ENCODE data around the gene TMEM200B. TPM values are rescaled to one million over a fixed set of nuclear protein-coding genes. Genes with fewer than 3 reads are reported as not detected.
"Not testable (repeated sequence)": the region's sequence is repeated elsewhere in the genome, so short reads cannot be mapped to it uniquely, and the experiment has no call there.

TMEM200B gene
- total RNA-seq, 3 donors from 2014 or later: 4.5 to 21.0 (median 12.1) TPM

- no peak for TF ChIP-seq POLR2AphosphoS5 (IDR thresholded peaks at IDR 0.05)
- no peak for TF ChIP-seq CTCF (IDR thresholded peaks at IDR 0.05)
- TF ChIP-seq POLR2A (IDR thresholded peaks at IDR 0.05): no peak
- no peak for DNase-seq (ENCODE audit: low spot score in 2 of 2)
- intact Hi-C loops (cut with DNase I; ENCODE audit: low total_unique reads): no loop called here
- Histone ChIP-seq H3K4me3 (no peak overlapping the region), H3K27ac (no peak overlapping the region), H3K27me3 (no peaks in the 10 kb centered on the region), H3K36me3 (no peaks in the 10 kb centered on the region), H3K9me3 (peaks cover 0 to 6% of the 10 kb centered on the region in 2 donors), H3K4me1 (no peaks in the 10 kb centered on the region)
Observed at GRCh38 chr1:29096231-29096886, 27.3 kb downstream of the TMEM200B start.

- H3K4me1 ChIP-seq: no peaks in the 10 kb centered on the region
- no peak for DNase-seq (ENCODE audit: low spot score in 2 of 2)
- H3K27me3 ChIP-seq: no peaks in the 10 kb centered on the region
- H3K36me3 ChIP-seq: no peaks in the 10 kb centered on the region
- intact Hi-C loops (cut with DNase I; ENCODE audit: low total_unique reads): no loop called here
- H3K4me3 ChIP-seq: no peak overlapping the region
- H3K9me3 ChIP-seq: peaks cover 0 to 6% of the 10 kb centered on the region in 2 donors
- H3K27ac ChIP-seq: no peak overlapping the region
- TF ChIP-seq CTCF (IDR thresholded peaks at IDR 0.05) (no peak), POLR2AphosphoS5 (IDR thresholded peaks at IDR 0.05) (no peak), POLR2A (IDR thresholded peaks at IDR 0.05) (no peak)
Observed at GRCh38 chr1:29094954-29095353, 28.7 kb downstream of the TMEM200B start.

- H3K27me3 ChIP-seq: no peaks in the 10 kb centered on the region
- intact Hi-C loops (cut with DNase I; ENCODE audit: low total_unique reads): no loop called here
- no peaks in the 10 kb centered on the region for H3K4me1 ChIP-seq
- H3K36me3 ChIP-seq: no peaks in the 10 kb centered on the region
- H3K27ac ChIP-seq: no peak overlapping the region
- no peak for TF ChIP-seq POLR2AphosphoS5 (IDR thresholded peaks at IDR 0.05)
- no peak for TF ChIP-seq POLR2A (IDR thresholded peaks at IDR 0.05)
- TF ChIP-seq CTCF (IDR thresholded peaks at IDR 0.05): no peak
- no peak for DNase-seq (ENCODE audit: low spot score in 2 of 2)
- H3K9me3 ChIP-seq: peaks cover 0 to 6% of the 10 kb centered on the region in 2 donors
- no peak overlapping the region for H3K4me3 ChIP-seq
Observed at GRCh38 chr1:29094433-29094832, 29.3 kb downstream of the TMEM200B start.

- H3K9me3 ChIP-seq; H3K4me3 ChIP-seq; H3K27ac ChIP-seq; intact Hi-C loops (cut with DNase I; ENCODE audit: low total_unique reads); H3K36me3 ChIP-seq; DNase-seq (ENCODE audit: low spot score in 2 of 2); H3K27me3 ChIP-seq; H3K4me1 ChIP-seq: not testable (repeated sequence)
Observed at GRCh38 chr1:29092704-29093103, 31.0 kb downstream of the TMEM200B start.

GRCh38 chr1:29090937-29091618 is 32.6 kb downstream of the TMEM200B start:
- H3K36me3 ChIP-seq: no peaks in the 10 kb centered on the region
- no peak overlapping the region for H3K27ac ChIP-seq
- peaks cover 0 to 6% of the 10 kb centered on the region in 2 donors for H3K9me3 ChIP-seq
- no peak for DNase-seq (ENCODE audit: low spot score in 2 of 2)
- H3K4me3 ChIP-seq: no peak overlapping the region
- TF ChIP-seq POLR2A (IDR thresholded peaks at IDR 0.05) (no peak), POLR2AphosphoS5 (IDR thresholded peaks at IDR 0.05) (no peak), CTCF (IDR thresholded peaks at IDR 0.05) (no peak)
- no peaks in the 10 kb centered on the region for H3K4me1 ChIP-seq
- intact Hi-C loops (cut with DNase I; ENCODE audit: low total_unique reads): no loop called here
- no peaks in the 10 kb centered on the region for H3K27me3 ChIP-seq
